ENCODE measurements around the gene SERTAD1.
A peak's percentile ranks its signal among the peaks of the same experiment; 100 is the strongest.
"Not testable (repeated sequence)": the region's sequence is repeated elsewhere in the genome, so short reads cannot be mapped to it uniquely, and the experiment has no call there.

The SERTAD1 gene, protein sequence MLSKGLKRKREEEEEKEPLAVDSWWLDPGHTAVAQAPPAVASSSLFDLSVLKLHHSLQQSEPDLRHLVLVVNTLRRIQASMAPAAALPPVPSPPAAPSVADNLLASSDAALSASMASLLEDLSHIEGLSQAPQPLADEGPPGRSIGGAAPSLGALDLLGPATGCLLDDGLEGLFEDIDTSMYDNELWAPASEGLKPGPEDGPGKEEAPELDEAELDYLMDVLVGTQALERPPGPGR

DNA sequence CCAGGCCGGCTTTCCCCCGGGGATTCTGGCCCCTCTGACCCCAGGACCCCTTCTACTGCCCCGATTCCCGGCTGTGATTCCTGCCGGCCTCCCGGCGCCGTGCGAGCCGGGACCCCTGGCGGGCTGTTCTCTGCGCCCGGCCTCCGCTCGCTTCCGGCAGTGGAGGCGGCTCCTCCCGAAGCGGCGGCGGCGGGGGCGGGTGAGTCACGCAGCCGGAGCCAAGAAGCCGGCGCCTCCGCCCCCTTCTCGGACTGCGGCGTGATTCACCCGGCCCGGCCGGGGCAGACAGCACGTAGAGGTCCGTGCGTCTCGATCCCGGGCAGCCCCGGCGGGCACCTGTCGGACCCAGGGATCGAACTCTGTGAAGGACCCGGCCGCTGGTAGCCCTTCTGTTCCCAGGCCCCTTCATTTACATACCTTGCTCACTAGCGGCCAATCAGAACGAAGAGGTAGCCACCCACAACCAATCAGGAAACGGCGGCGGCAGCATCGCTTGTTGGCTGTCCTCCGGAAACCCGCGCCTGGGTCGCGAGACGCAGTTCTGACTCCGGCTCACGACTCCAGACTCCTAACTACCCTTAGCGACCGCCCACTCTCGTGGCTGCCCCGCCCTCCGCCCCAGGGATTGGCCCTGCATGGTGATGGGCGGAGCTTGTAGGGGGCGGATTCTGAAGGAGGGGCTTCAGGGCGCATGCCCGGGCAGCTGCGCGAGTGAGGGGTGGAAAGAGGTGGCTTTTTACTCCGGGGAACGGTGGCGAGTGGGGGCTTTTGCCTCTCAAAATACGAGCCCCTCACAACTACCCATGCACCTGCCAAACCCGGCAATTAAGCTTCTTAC, at the start of gene SERTAD1:
SERTAD1 (minus strand) TSS at position 543 of the 838 bp plus-strand sequence. CDS start 2,446 bp downstream, outside the sequence.
- peak; percentile 98 for DNase-seq (ENCODE audit: low spot score)

DNA sequence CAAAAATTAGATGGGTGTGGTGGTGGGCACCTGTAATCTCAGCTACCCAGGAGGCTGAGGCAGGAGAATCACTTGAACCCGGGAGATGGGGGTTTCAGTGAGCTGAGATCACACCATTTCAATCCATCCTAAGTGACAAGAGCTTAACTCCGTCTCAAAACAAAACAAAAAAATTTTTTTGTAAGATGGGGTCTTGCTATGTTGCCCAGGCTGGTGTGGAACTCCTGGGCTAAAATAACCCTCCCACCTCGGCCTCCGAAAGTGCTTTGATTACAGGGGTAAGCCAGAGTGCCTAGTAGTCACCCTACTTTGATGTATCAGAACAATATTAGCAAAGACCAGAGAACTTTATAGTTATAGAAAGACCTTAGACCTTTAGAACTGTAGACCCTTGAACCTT, 48.9 kb upstream of the SERTAD1 start:
- no peak for DNase-seq (ENCODE audit: low spot score)

DNA sequence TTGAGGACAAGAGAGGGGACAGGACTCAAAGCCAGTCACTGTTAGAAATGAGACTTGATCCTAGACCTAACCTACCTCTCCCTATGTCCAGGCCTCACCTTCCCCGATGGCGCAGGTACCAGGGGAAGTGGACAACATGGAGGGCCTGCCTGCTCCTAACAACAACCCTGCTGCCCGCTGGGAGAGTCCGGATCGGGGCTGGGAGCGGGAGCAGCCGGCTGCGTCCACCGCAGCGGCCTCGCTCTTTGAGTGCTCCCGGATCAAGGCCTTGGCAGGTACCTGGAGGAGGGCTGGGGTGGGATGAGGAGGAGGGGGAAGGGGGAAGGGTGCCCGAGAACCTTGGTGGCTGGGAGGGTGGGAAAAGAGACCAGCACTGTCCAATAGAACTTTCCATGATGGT, 46.7 kb upstream of the SERTAD1 start:
- DNase-seq (ENCODE audit: low spot score), result no peak

DNA sequence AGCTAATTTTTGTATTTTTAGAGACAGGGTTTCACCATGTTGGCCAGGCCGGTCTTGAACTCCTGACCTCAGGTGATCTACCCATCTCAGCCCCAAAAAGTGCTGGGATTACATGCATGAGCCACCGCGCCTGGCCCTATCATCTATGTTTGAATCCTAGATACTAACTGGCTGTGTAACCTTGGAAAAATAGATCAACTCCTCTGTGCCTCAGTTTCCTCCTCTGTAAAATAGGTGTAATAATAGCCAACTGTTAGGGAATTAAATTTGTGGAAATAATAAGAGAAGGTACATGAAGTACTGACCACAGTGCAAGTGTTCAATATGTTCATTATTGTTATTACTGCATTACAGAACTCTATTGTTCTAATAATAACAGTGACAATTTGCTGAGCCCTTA, 45.3 kb upstream of the SERTAD1 start:
- DNase-seq (ENCODE audit: low spot score), result no peak

DNA sequence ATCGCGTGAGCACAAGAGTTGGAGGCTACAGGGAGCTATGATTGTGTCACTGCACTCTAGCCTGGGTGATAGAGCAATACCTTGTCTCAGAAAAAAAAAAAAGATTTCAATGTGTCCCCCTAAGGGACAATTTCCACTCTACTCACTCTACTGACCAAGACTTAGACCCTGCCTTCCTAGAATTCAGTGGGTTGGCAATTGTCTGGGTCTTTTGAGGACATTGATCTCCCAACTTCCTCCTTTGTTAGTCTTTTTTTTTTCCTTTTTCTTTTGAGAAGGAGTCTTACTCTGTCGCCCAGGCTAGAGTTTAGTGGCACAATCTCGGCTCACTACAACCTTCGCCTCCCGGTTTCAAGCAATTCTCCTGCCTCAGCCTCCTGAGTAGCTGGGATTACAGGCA, 43.2 kb upstream of the SERTAD1 start:
- no peak for DNase-seq (ENCODE audit: low spot score)

DNA sequence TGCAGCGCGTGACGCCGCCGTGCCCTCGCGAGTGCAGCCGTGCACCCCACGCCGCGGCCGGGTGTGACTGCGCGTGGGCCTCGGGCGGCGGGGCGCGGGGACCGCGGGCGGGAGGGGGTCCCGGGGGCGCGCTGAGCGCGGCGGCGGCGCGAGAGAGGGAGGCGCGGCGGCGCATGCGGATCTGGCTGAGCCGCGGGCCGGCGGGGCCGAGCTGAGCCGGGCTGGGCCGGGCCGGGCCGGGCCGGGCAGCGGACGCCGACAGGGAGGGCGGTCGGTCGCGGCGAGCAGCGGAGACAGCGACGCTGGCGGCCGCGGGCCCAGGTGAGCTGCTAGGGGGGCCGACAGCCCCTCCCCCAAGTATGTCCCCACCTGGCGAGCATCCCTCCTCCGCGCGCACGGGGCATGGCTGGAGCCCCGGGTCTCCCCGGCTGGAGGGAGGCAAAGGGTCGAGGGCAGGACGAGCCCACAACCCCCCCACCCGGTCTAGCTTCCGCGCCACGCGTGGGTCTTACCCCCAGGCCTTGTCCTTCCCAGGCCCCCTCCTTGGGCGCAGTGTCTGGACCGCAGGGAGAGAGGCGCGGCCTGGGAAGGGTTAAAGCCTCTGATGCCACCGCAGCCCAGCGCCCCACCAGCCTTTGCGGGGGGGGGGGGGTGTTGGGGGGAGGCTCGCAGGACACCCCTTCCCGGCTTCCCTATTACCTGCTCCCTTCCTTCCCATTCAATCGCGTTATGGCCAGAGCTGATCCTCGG, 41.4 kb upstream of the SERTAD1 start, which contains the start of gene SPTBN4:
SPTBN4 (plus strand) TSS at position 17 of the 750 bp plus-strand sequence. CDS start 5,621 bp downstream, outside the sequence.
- peak; percentile 51 for DNase-seq (ENCODE audit: low spot score)

DNA sequence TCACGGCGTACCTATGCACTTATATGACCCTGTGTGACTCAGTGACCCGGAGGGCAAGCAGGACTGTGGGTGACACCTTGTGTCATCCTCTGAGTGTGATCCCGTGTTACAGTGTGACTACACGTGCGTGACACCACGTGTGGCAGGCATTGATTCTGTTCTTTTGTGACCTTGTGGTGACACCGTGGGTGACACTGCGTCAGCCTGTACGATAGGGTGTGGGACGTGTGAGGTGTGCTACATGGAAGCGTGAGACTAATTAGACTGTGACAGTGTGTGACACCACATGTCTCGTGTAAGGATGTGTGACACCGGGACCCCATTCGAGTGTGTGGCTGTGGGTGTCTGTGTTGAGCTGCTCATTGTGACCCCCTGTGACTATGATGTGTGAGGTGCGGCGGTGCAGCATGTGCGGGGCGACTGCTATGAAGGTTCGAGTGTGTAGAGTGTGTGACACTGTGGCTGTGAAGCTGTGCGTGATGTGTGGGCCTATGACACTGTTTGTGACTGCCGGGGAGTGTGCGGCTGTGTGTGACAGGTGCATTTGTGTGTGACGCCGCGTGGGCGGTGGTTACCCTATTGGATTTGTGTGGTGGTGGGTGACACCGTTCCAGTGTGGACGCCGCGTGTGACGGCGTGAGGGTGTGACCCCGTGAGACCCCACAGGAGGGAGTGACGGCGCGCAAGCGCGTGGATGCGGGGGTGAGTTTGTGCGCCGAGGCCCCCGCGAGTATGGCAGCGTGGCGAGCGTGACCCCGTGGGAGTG, 40.6 kb upstream of the SERTAD1 start:
- no peak for DNase-seq (ENCODE audit: low spot score)

DNA sequence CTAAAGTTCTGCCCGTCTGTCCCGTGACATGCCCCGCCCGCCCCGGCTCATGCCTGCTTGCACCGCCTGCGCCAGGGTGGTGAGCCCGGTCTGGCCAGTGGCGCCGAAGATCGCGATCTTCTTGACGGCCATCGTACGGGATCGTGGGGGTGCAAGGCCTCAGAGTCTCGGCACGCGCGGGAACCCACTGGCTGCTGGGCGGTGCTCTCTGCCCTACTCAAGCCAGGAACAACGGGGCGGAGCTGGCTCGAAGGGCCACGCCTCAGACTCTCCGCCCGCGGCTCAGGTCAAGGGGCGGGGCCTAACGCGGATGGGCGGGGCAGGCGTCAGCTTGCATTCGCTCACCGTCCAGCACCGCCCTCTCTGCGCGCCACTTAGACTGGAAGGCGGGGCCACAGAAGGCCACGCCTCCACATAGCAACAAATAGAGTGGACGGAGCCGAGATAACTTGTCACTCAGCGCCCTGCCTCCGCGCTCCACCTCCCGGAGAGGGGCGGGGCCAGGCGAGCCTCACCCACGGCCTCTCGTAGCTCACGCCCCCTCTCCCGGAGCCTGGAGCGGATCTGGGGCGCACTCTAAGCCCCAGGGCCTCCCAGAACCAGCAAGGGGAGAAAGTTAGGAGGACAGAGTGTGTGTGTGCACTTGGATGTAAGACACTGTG, 39.9 kb upstream of the SERTAD1 start, which contains the start of gene BLVRB:
BLVRB (minus strand) TSS at position 189 of the 662 bp plus-strand sequence; CDS start at position 132, 57 bp downstream.
- peak; percentile 99 for DNase-seq (ENCODE audit: low spot score)

DNA sequence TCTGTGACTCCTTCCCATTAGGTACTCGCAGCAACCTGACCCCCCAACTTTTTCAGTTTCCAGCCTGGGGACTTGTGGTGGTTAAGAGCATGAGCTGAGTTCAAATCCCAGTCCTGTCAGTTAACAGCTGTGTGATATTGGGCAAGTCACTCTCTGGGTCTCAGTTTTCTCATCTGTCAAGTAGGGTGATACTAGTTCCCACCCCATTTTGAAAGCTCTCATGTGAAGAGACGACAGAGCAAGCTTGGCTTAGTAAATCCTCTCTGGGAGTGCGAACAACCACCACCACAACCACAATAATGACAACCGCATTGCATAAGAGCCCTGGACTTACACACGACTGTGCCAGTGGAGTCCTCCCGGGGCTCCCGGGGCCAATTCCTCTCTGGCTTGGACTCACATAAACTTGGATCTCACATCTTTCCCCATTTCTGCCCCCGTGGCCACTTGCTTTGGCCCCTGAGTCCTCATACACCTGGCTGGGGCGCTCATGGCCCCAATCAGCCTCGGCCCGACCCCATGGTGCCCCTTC, 39.3 kb upstream of the SERTAD1 start:
- peak; percentile 50 for DNase-seq (ENCODE audit: low spot score)

DNA sequence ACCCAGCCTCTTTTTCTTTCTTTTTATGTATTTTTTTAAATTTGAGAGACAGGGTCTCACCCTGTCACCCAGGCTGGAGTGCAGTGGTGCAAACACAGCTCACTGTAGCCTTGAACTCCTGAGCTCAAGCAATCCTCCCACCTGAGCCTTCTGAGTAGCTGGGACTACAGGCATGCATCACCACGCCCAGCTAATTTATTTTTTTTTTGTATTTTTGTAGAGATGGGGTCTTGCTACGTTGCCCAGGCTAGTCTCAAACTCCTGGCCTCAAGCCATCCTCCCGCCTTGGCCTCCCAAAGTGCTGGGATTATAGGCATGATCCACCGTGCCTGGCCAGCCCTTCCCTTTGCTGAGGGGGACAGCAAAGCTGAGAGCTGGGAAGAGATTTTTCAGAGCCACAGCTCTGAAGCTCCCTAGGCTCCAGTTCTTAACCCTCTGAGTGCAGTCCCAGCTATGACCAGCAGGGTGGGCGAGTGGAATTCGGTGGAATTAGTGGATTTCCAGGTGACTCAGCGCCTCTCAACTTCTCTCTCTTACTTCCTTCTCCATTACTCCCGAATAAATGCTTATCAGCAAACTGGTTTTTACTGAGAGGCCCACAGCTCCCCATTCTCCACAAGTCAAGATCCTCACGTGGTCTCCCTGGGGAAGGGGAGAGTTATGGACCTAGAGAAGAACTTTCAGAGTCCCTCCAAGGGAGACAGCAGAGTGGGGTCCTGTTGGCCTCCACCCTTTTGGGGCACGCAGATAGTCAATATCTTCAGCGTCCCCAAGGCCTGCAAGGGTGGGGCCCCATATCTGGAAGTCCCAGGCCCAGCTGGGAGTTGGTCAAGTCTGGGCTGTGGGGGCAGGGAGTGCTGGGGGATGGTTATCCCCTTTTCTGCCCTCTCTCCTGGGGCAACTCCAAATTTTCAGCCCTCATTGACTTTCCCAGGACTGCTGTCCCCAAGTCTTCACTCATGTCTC, 38.5 kb upstream of the SERTAD1 start:
- peak; percentile 82 for DNase-seq (ENCODE audit: low spot score)

DNA sequence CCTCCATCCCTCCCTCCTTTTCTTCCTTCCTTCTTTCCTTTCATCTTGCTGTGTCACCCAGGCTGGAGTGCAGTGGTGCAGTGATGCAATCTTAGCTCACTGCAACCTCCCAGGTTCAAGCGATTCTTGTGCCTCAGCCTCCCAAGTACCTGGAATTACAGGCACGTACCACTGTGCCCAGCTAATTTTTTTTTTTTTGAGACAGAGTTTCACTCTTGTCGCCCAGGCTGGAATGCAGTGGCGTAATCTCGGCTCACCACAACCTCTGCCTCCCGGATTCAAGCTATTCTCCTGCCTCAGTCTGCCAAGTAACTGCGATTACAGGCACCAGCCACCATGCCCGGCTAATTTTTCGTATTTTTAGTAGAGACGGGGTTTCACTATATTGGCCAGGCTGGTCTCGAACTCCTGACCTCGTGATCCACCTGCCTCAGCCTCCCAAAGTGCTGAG, 37.8 kb upstream of the SERTAD1 start:
- not testable (repeated sequence) for DNase-seq (ENCODE audit: low spot score)

DNA sequence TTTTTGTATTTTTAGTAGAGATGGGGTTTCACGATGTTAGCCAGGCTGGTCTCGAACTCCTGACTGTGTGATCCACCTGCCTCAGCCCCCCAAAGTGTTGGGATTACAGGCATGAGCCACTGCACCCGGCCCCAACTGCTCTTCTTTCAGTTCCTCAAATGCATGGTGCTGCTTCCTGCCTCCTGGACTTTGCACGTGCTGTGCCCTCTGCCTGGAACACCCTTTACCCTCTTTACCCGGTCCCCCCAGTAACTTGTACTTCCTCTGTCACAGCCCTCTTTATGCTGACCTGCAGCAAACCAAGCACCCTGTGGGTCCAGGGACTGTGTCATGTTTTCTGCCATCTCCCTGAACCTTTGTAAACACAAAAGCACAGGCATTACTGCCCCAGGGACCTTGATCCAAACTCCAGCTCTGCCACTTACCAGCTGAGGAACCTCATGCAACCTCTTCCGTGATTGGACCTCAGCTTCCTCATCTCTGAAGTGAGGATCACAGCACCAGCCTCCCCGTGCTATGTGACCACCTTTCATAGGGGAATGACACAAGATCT, 36.0 kb upstream of the SERTAD1 start:
- no peak for DNase-seq (ENCODE audit: low spot score)

DNA sequence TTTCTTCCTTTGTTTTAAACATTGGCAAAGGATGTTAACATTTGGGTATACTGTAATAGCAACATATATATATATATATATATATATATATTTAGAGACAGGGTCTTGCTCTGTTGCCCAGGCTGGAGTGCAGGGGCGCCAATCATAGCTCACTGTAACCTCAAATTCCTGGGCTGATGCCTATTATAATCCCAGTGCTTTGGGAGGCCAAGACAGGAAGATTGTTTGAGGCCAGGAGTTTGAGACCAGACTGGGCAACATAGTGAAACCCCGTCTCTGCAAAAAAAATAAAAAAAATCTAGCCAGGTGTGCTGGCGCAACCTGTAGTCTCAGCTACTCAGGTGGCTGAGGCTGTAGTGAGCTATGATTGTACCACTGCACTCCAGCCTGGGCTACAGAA, 34.4 kb upstream of the SERTAD1 start:
- no peak for DNase-seq (ENCODE audit: low spot score)

DNA sequence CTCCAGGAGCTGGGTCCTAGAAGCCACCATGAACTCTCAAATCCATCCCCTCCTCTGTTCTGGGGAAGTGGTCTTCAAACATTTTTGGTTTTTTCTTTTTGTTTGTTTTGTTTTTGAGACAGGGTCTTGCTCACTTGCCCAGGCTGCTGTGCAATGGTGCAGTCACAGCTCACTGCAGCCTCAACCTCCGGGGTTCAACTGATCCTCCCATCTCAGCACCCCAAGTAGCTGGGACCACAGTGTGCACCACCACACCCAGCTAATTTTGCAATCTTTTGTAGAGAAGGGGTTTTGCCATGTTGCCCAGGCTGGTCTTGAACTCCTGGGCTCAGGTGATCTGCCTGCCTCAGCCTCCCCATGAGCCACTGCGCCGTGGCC, 32.8 kb upstream of the SERTAD1 start:
- DNase-seq (ENCODE audit: low spot score), result no peak

DNA sequence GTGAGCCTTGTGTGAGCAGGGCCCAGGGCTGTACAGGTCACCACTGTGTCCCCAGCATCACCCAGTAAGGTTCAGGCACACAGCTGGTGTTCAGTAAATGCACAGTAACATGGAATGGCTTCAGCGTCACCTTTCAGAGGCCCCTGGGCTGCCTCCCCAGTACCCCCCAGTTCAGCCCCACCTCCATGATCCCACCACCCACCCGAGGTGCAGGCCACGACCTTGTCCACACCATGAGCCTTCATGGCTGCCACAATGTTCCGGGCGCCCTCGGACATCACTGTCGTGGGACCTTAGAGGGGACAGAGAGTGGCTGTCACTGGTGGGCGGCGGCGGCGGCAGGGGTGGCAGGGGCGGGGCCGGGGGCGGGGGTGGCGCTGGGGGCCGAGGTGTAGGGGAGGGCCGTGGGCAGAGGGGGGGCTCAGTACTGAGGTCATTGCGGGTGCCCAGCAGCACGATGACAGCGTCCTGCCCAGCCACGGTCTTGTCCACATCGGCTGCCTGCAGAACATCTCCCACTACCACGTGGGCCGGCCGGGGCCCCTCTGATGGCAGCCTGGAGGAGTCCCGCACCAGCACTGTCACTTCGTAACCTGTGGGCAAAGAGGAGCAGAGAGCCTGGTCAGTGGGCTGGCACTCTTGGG, 32.3 kb upstream of the SERTAD1 start:
- DNase-seq (ENCODE audit: low spot score), result no peak

DNA sequence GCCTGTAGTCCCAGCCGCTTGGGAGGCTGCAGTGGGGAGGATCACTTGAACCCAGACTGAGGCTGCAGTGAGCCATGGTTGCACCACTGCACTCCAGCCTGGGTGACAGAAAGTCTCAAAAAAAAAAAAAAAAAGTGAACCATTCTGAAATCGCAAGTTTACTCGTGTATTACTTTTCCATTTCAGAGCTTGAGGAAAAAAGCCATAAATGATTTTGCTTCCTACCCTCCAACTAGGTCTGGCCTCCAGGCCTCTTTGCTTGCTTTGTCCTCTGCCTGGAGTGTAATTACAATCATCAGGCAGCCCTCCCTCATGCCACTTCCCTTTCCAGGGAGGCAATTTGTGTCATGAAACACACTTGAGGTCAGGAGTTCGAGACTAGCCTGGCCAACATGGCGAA, 31.3 kb upstream of the SERTAD1 start:
- DNase-seq (ENCODE audit: low spot score), result no peak

DNA sequence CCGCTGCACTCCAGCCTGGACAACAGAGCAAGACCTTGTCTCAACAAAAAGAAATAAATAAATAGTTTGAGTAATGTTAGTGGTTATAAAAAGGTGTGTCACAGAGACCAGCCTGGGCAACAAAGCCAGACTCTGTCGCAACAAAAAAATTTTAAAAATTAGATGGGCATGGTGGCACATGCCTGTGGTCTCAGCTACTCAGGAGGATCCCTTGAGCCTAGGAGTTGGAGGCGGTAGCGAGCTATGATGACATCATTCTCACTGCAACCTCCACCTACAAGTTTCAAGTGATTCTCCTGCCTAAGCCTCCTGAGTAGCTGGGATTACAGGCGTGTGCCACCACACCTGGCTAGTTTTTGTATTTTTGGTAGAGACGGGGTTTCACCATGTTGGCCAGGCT, 28.2 kb upstream of the SERTAD1 start:
- DNase-seq (ENCODE audit: low spot score), result not testable (repeated sequence)

DNA sequence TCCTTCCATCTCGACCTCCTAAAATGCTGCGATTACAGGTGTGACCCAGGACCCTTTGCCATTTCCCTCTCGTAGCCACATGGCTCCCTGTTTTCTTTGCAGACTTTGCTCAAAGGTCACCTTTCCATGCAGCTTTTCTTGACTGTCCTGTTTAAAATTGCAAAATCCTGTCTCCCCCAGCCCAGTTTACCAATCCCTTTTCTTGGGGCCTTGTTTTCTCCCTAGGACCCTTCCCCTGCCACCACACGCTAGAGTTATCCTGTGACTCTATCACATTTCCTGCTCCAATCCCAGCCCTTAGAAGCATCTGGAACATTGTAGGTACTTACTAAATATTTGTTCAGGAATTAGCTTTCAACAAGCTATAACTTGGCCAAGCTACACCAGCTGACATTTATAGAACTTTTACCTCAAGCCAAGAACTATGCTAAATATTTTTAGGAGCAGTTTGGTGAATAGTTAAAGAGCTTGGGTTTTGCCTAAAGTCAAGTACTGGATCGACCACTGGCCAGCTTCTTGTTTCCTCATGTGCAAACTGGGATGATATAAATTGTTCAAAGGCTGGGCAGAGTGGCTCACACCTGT, 27.5 kb upstream of the SERTAD1 start:
- DNase-seq (ENCODE audit: low spot score), result no peak
